HG02571 (cell line): ENCODE measurements around the gene NRGN.

Experiments used
- ATAC-seq: cut with Tn5 transposase; IDR thresholded peaks from one replicate; pipeline ENCODE4 v1.9.1; 2021; ENCODE audit warnings: mild to moderate bottlenecking, moderate library complexity; ENCODE audit not compliant: unreplicated experiment

NRGN gene

DNA sequence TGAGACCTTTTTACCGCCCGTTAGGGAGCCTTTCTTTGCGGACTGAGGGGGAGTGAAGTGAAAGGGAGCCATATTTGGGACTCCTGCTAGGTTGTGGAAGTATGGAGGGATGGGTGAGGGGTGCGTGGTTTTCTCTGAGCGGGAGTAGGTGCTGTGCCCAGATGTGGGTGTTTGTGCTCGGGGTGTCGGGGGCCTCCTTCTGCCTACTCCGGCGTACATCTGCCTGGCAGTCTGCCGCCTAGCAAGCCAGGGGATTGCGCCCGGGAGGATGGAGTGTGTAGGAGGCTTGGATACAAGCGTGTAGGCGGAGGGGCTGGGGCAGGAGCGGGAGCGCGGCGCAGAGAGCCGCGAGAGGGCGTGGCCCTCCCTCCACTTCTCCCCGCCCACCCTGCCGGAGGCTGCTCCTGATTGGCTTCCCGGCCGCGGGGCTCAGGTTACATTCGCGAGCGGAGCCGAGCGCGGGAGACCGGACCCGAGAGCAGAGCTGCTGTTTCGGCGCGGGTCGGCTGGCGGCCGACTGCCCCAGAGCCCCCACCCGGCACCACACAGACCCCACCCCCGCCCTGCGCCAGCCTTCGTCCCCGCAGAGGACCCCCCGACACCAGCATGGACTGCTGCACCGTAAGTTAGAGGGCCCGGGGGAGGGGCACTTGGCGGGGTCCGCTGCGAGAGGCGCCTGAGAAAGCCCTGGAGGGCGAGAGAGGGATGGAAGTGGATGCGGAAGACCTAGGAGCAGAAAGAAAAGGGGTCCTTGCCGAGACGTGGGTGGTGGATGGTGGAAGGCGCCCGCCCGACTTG, at the start of gene NRGN:
NRGN (plus strand) TSS at position 464 of the 798 bp plus-strand sequence; CDS start at position 607, 143 bp downstream.
- ATAC-seq = peak; percentile 99

- no peak for ATAC-seq
Observed at GRCh38 chr11:124693142-124693541, 46.6 kb upstream of the NRGN start.

DNA sequence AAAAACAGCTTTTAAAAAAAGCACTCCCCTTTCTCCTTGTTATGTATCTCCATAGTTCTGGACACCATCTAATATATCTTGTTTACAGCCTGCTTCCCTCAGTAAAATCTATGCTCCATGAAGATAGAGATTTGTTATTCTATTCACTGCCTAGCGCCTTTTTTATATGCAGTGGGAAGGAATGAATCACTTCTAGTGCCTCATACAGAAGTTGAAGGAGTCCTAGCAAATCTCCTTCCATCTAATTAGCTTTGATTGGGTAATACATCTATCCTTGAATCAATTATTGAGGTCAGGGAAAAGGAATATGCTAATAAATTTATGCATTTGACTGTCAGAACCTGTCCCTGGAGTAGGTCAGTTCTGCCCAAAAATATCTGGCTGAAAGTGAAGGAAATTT, 40.2 kb upstream of the NRGN start:
- no peak for ATAC-seq

DNA sequence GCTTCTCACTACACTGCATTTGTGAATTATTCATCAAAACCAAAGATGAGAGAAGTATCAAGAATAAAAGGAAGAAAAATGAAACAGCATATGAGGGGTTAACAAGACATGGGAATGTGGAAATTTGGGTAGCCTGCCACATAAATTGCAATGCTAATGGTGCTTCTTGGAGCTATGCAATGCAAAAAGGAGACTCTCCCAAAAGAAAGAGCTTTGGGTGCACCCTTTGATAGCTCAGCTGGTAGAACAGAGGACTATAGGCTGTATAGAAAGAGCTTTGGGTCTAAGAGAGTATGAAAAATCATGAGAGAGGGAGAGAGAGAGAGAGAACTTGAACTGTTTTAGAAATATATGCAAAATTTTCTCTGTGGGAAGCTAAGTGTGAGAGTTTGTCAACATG, 39.7 kb upstream of the NRGN start:
- no peak for ATAC-seq

DNA sequence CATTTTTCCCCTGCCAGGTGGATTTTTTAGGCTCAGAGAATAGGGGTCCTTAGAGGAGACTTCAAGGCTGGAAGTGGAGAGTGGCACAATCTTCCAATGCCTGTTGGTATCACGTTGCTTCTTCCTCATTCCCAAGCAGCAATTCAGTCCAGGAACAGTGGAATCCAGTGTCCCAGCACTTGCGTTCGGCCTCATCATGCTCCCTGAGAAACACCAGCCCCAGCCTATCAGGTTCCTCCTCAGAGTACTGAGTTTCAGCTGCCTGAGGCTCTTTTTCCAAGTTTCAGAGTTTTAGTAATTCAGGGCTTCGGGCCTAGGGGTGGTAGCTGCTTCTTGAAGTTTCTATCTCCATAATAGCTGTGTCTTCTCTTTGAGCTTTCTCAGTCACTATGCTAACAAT, 31.9 kb upstream of the NRGN start:
- no peak for ATAC-seq

GRCh38 chr11:124712392-124712791, 27.4 kb upstream of the NRGN start:
- ATAC-seq = no peak

- no peak for ATAC-seq
Observed at GRCh38 chr11:124716591-124716990, 23.2 kb upstream of the NRGN start.

GRCh38 chr11:124717421-124717785, 22.3 kb upstream of the NRGN start:
- no peak for ATAC-seq

DNA sequence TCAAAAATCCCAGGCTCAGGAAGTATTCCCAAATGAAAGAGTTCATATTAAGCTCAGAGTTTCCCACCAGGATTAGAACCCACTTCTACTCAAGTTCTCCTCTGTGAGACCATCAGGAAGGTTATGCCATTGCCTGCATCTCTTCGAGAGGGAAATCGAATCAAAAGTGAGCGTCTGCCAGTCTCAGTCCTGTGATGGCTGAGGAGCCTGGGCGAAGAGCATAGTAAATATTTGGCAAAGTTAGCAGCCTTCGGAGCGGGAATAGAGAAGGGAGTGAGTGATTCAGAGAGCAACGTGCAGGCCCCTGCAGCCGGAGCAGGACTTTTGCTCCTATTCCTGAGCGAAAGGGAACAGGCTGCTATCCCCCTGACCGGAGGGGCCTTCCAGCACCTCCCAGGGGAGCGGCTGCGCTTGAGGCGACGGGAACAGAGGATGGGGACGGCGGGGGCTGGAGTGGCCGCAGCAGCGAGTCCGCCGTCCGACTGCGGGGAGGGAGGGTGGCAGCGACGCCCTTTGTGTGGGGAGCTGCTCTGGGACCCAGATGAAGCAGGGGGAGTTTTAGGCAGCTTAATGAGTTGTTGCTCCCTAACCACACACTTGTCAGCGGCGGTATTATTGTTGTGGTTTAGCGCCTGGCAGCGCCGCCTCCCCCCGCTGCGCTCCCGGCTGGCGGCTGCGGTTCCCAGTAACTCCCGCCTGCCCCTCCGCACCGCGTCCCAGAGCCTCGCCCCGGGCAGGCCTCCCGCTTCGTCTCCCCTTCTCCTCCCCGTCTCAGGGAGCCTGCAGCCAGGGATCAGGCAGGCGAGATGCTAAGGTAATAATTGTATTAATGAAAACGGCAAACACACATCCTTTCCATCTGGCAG, 21.7 kb upstream of the NRGN start:
- ATAC-seq = no peak

- ATAC-seq = no peak
Observed at GRCh38 chr11:124718801-124719200, 20.9 kb upstream of the NRGN start.

- no peak for ATAC-seq
Observed at GRCh38 chr11:124719534-124719933, 20.2 kb upstream of the NRGN start.

- ATAC-seq = no peak
Observed at GRCh38 chr11:124722176-124722575, 17.6 kb upstream of the NRGN start.

- ATAC-seq = peak; percentile 84
Observed at GRCh38 chr11:124724979-124725718, 14.6 kb upstream of the NRGN start.

DNA sequence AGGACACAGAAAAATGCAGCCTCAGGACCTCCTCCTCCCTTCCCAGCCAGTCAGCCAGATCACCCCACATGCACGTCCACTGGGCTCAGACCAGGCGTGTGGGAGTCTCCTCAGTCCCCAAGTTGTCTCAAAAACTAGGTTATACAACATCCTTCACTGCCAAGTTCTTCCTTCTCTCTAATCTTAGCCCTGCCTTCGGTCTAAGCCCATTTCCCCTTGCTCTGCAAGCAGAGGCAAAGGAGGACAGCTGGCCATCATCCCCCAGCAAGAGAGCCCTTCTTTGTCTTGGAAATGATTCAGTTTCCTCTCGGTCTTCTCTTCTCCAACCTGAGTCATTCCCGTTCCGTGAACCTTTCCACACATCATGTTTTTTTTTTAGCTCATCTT, 14.0 kb upstream of the NRGN start:
- ATAC-seq = no peak

DNA sequence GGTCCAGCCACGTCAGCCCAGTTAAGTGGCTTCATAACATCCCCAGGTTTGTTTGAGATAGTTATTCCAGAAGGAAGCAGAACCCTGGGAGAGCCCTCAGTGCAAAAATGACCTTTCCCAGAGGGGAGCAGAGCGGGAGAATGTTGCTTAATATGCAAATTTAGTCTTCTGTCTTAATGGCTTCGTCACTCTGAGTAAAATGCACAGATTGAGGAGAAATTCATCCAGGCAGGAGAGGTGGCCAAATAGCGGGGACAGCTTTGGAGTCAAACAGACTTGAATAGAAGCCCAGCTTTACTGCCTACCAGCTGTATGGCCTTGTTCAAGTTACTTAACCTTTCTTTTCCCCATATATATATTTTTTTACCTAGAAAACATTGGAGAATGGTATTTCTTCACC, 12.3 kb upstream of the NRGN start:
- ATAC-seq = no peak

DNA sequence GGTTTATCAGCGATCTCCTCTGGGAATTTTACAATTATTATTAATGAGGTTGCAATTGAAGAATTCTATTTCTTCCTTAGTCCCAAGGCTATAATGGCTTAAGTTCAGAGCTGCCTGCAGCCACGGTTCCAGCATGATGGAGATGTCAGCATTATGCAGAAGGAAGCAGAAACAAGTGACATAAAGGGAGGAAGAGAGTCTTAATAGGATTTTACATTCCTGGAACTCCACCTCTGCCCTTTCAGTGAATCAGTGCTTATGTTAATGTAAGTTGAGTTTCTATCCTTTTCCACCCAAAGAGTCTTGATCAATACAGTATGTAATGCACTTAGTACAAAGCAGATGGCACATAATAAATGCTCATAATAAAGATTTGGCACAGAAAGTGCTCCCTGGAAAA, 11.6 kb upstream of the NRGN start:
- no peak for ATAC-seq

DNA sequence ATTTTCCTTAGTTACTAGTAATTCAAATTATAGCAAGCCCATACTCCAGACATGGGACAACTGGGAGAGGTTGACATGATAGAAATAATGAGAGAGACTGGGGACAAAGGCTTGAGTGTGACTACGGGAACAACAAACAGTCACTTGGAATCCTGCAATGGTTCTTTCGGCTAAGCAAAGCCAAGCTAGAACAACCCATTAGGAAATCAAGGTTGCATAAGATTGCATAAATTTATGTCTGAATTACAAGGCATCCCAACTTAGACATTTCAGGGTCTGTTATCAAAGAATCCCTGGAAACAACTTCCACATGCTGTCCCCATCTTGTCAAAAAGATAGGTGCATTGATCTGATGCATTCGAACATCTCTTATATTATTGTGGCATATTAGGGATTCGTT, 10.2 kb upstream of the NRGN start:
- no peak for ATAC-seq

GRCh38 chr11:124732230-124732629, 7.5 kb upstream of the NRGN start:
- no peak for ATAC-seq

- no peak for ATAC-seq
Observed at GRCh38 chr11:124736736-124737135, 3.0 kb upstream of the NRGN start.

DNA sequence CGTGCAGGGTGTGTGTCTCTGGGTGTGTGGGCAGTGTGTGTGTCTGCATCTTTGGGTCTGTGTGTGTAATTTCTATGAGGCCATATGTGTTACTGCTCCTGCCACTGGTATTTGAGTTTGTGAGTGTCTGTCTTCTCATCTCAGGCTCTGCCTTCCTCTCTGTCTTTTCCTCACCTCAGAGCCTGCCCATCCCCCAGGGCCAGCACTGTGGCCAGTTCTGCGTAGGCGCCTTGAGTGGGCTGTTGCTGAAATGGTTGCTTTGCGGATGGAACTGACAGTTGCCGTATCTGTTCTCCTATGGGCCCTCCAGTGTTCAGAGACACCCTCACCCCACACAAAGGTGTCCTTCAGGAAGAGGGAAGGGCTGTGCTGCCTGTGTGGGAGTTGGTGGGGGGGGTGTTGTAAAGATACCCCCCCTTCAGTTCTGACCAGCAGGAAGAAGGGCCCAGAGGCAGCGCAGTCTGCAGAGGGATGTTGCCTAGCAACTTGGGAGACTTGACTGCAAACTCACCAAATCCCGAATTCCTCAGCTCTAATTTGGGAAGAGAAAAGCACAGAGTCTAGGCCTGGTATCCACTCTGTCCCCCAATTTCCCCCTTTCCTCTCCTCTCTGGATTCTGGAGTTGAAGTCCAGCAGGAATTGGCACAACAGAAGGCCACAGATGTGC, 2.0 kb upstream of the NRGN start:
- no peak for ATAC-seq
